NT2/D1 (cell line): Measurements from ENCODE around the gene MSANTD3.

Source experiments
- SUZ12 ChIP-seq: IDR thresholded peaks from 2 replicates; pipeline ENCODE4 v1.6.1; 2011; ENCODE audit not compliant: insufficient read length, insufficient read depth; ENCODE audit errors: extremely low read depth
- YY1 ChIP-seq: IDR thresholded peaks from 2 replicates; pipeline ENCODE4 v1.6.1; 2011; ENCODE audit not compliant: insufficient read length, insufficient read depth
- ZNF274 ChIP-seq: IDR thresholded peaks from 2 replicates; pipeline ENCODE4 v1.6.1; 2011; ENCODE audit warnings: mild to moderate bottlenecking, low read depth, low read length

DNA sequence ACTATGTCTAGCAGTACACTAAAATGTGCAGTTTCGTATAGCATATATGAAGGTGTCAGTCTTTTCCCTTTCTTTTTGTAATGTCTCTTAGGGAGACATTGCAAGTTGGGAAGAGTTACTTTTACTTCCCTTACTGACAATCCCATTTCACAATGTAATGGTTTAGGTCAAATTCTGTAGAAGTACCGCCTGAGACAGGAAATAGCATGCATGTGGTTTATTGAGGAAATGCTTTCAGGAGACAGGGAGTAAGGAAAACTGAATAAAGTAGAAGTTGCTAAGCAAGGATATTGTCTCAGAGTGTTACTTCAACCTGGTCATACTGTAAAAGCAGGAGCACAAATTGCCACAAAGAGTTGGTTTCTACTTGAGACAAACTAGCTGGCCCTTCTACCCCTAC, 32.1 kb upstream of the MSANTD3 start:
- TF ChIP-seq YY1 (no peak), ZNF274 (no peak), SUZ12 (no peak)
